ENCODE data around the gene ROBO2. TPM values are rescaled to one million over a fixed set of nuclear protein-coding genes. Genes with fewer than 3 reads are reported as not detected.

The ROBO2 gene
- total and polyA plus RNA-seq, 2 experiments from 2014 or later = 1.5 to 7.8 TPM

DNA sequence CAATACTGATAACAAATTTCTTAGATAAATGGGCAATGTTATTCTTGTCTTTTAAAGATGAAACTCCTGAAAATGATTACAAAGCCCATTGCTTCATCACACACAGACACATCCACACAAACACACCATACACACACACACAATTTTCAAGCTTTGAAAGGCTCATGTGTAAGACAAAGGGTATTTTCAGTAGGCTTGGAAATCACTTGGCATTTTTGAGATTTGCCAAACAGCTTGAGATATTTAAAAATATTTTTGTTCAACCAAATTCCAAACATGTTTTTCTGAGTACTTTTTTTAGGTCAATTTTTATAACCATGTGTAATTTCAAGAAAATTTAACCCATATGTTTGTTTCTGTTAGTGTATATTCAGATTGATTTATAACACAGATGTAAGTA lies 283.7 kb downstream of the ROBO2 start (continued):
- TF ChIP-seq, protein P1, sequence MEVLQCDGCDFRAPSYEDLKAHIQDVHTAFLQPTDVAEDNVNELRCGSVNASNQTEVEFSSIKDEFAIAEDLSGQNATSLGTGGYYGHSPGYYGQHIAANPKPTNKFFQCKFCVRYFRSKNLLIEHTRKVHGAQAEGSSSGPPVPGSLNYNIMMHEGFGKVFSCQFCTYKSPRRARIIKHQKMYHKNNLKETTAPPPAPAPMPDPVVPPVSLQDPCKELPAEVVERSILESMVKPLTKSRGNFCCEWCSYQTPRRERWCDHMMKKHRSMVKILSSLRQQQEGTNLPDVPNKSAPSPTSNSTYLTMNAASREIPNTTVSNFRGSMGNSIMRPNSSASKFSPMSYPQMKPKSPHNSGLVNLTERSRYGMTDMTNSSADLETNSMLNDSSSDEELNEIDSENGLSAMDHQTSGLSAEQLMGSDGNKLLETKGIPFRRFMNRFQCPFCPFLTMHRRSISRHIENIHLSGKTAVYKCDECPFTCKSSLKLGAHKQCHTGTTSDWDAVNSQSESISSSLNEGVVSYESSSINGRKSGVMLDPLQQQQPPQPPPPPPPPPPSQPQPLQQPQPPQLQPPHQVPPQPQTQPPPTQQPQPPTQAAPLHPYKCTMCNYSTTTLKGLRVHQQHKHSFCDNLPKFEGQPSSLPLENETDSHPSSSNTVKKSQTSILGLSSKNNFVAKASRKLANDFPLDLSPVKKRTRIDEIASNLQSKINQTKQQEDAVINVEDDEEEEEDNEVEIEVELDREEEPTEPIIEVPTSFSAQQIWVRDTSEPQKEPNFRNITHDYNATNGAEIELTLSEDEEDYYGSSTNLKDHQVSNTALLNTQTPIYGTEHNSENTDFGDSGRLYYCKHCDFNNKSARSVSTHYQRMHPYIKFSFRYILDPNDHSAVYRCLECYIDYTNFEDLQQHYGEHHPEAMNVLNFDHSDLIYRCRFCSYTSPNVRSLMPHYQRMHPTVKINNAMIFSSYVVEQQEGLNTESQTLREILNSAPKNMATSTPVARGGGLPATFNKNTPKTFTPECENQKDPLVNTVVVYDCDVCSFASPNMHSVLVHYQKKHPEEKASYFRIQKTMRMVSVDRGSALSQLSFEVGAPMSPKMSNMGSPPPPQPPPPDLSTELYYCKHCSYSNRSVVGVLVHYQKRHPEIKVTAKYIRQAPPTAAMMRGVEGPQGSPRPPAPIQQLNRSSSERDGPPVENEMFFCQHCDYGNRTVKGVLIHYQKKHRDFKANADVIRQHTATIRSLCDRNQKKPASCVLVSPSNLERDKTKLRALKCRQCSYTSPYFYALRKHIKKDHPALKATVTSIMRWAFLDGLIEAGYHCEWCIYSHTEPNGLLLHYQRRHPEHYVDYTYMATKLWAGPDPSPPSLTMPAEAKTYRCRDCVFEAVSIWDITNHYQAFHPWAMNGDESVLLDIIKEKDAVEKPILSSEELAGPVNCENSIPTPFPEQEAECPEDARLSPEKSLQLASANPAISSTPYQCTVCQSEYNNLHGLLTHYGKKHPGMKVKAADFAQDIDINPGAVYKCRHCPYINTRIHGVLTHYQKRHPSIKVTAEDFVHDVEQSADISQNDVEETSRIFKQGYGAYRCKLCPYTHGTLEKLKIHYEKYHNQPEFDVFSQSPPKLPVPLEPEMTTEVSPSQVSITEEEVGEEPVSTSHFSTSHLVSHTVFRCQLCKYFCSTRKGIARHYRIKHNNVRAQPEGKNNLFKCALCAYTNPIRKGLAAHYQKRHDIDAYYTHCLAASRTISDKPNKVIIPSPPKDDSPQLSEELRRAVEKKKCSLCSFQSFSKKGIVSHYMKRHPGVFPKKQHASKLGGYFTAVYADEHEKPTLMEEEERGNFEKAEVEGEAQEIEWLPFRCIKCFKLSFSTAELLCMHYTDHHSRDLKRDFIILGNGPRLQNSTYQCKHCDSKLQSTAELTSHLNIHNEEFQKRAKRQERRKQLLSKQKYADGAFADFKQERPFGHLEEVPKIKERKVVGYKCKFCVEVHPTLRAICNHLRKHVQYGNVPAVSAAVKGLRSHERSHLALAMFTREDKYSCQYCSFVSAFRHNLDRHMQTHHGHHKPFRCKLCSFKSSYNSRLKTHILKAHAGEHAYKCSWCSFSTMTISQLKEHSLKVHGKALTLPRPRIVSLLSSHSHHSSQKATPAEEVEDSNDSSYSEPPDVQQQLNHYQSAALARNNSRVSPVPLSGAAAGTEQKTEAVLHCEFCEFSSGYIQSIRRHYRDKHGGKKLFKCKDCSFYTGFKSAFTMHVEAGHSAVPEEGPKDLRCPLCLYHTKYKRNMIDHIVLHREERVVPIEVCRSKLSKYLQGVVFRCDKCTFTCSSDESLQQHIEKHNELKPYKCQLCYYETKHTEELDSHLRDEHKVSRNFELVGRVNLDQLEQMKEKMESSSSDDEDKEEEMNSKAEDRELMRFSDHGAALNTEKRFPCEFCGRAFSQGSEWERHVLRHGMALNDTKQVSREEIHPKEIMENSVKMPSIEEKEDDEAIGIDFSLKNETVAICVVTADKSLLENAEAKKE (CRISPR knock-in tag; IDR thresholded peaks at IDR 0.05) = no peak
- TF ChIP-seq JUNB (IDR thresholded peaks at IDR 0.05; ENCODE audit: unreplicated experiment) (no peak), EZH2phosphoT487 (IDR thresholded peaks at IDR 0.05; ENCODE audit: unreplicated experiment) (no peak), ETS1 (IDR thresholded peaks at IDR 0.05) (no peak), STAT1 (IDR thresholded peaks at IDR 0.05; ENCODE audit: unreplicated experiment) (no peak), ZNF114 (CRISPR knock-in tag; IDR thresholded peaks at IDR 0.05) (no peak), POLR2AphosphoS5 (IDR thresholded peaks at IDR 0.05; ENCODE audit: low read depth) (no peak)
- TF ChIP-seq, protein P2, sequence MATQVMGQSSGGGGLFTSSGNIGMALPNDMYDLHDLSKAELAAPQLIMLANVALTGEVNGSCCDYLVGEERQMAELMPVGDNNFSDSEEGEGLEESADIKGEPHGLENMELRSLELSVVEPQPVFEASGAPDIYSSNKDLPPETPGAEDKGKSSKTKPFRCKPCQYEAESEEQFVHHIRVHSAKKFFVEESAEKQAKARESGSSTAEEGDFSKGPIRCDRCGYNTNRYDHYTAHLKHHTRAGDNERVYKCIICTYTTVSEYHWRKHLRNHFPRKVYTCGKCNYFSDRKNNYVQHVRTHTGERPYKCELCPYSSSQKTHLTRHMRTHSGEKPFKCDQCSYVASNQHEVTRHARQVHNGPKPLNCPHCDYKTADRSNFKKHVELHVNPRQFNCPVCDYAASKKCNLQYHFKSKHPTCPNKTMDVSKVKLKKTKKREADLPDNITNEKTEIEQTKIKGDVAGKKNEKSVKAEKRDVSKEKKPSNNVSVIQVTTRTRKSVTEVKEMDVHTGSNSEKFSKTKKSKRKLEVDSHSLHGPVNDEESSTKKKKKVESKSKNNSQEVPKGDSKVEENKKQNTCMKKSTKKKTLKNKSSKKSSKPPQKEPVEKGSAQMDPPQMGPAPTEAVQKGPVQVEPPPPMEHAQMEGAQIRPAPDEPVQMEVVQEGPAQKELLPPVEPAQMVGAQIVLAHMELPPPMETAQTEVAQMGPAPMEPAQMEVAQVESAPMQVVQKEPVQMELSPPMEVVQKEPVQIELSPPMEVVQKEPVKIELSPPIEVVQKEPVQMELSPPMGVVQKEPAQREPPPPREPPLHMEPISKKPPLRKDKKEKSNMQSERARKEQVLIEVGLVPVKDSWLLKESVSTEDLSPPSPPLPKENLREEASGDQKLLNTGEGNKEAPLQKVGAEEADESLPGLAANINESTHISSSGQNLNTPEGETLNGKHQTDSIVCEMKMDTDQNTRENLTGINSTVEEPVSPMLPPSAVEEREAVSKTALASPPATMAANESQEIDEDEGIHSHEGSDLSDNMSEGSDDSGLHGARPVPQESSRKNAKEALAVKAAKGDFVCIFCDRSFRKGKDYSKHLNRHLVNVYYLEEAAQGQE (IDR thresholded peaks at IDR 0.05; ENCODE audit: unreplicated experiment) = no peak
